CD4-positive, alpha-beta T cell treated with Interleukin-12 subunit alpha and Interleukin-12 subunit beta, for 1 hour (primary cell): ENCODE measurements around the gene LEO1.
"Not testable (repeated sequence)": the region's sequence is repeated elsewhere in the genome, so short reads cannot be mapped to it uniquely, and the experiment has no call there.

Experiments used
- DNase-seq: peaks from one replicate; pipeline ENCODE4 v3.0.0-alpha.2; 2020

Gene LEO1

GRCh38 chr15:52003089-52003488, 31.5 kb upstream of the LEO1 start:
- DNase-seq, result not testable (repeated sequence)

GRCh38 chr15:52002351-52002750, 30.8 kb upstream of the LEO1 start:
- DNase-seq, result no peak

- DNase-seq, result no peak
These were observed 21.4 kb upstream of the LEO1 start for GRCh38 chr15:51992953-51993352.

GRCh38 chr15:51991141-51991540, 19.6 kb upstream of the LEO1 start:
- DNase-seq, result no peak

- no peak for DNase-seq
These were observed 11.2 kb upstream of the LEO1 start for GRCh38 chr15:51982770-51983103.

DNA sequence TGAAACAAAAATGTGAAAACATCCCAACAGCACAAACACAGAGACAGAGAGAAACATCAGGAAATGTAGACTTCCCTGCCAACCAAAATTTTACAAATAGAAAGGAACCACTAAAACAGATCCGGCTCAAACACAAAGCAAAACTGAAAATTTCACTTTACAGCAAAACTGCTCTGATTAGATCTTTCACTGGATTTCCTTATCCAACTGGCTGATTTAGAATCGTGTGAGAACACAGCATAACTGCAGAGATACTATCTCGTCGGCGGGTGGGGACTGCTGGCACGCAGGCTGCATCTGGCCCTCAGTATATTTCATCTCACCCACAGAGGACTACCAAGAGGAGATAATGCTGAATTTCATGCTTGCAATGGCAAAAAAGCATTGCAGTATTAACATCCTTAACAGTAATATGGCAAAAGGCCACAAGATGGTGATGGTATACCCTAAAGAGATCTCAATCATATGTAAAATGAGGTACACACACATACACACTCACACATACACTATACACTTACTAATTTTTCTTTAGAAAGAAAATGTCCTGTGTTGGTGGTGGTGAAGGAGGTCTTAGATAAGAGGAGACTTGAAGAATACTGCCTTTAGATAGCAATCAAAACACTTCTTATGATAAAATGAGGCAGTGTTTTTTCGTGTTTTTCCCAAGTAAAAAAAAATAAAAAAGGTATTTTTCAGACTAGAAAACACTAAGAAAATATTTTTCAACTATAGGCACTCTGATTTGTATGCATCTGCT, 10.6 kb upstream of the LEO1 start:
- peak; percentile 75 for DNase-seq

- no peak for DNase-seq
These were observed 2.2 kb upstream of the LEO1 start for GRCh38 chr15:51973775-51974174.

DNA sequence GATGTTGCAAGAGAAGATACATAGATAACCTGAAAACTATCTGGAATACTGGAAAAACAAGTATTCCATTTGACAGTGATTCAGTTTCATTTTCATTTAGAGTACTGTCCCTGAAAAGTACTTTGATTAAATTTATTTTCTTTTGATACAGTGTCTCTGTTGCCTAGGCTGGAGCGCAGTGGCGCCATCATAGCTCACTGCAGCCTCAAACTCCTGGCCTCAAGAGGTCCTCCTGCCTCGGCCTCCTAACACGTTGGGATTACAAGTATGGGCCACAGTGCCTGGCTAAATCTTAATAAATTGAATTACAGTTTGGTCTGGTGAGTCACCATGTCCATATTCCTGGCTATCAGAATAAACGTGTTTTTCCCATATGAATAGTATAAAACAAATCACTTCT, 1.6 kb upstream of the LEO1 start:
- DNase-seq, result no peak

GRCh38 chr15:51971032-51971374, 575 bp downstream of the LEO1 start:
- no peak for DNase-seq

GRCh38 chr15:51970132-51970817, 1.3 kb downstream of the LEO1 start:
- no peak for DNase-seq

DNA sequence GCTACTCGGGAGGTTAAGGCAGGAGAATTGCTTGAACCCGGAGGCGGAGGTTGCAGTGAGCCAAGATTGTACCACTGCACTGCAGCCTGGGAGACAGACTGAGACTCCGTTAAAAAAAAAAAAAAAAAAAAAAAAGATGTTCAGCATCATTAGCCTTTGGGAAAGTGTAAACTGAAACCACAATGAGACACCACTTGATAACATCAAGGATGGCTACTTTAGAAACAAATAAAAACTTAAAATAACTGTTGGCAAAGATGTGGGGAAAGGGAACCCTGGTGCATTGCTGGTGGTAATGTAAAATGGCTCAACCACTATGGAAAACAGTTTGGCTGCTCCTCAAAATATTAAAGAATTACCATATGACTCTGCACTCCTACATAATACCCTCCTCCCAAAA, 1.9 kb downstream of the LEO1 start:
- DNase-seq, result no peak

DNA sequence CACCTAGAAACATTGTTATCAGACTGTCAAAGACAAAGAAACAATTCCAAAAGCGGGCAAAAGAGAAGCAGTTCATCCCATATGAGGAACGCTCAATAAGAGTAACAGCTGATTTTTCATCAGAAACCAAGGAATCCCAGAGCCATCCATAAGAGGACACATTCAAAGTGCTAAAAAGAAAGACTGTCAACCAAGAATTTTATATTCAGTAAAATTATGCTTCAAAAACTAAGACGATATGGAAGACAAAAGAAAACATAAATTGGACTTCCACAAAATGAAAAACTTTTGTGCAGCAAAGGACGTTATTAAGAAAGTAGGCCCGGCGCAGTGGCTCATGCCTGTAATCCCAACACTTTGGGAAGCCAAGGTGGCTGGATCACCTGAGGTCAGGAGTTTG, 4.0 kb downstream of the LEO1 start:
- no peak for DNase-seq

DNA sequence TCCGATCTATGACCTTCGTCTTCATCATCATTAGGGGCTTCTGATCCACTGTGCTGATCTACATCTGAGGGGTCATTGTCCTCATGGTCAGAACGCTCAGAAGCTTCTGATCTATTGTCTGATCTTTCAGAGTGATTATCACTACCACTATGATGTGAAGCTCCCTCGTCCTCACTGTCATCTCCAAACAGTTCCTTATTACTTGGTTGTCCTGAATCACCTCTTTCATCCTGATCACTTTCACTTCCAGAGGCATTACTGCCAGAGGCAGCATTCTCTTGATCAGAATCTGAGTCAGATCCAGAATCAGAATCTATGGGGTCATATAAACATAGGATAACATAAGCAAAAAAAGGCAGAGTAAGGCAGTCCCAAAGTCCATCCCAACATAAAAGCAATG, 5.4 kb downstream of the LEO1 start:
- no peak for DNase-seq

DNA sequence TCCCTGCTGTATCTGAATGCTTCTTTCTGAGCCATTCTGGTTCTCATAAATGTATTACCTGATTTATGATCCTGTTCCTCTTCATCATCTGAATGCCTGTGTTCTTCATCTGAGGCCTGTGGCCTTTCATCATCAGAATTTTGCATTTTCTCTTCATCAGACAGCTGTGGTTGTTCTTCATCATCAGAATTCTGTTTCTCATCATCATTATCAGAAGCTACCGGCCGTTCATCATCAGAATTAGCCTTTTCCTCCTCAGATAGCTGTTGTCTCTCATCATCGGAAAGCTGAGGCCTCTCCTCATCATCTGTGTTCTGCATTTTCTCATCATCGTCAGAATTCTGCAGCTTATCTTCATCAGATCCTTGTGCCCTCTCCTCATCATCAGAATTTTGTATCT, 5.9 kb downstream of the LEO1 start:
- no peak for DNase-seq

GRCh38 chr15:51955504-51955903, 16.1 kb downstream of the LEO1 start:
- DNase-seq, result no peak

GRCh38 chr15:51952805-51953204, 18.8 kb downstream of the LEO1 start:
- no peak for DNase-seq

DNA sequence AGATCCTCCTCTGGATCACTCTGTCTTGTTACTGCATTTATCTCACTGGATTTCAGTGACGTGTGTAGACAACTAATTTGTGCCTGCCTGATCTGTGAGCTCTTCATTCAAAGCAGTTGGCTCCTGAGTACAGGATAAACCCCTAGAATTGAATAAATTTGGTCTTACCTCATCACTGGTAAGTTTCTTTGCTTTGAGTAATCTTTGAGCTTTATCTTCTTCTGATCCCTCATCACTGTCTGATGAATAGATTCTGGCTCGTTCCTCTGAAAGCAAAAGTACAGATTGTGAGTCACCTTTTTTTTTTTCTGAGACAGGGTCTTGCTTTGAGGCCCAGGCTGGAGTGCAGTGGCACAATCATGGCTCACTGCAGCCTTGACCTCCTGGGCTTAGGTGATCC, 24.5 kb downstream of the LEO1 start:
- no peak for DNase-seq

DNA sequence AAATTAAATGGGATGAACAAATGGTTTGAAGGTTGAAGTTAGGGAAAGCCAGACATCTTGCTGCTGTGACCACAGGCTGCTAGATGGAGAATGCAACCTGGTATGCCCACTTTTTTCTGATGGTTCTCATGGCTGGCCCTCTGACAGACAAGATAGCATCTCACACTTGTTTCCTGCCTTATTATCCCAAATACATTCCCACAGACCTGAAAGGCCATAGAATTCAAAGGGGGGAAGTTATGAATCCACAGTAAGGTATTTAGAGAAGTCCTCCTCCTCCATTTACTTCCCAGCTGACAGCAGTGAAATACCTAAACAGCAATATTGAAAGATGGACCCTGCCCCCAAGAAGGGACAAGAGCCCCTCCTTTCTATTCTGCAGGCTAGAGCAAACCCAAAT, 32.4 kb downstream of the LEO1 start:
- no peak for DNase-seq

DNA sequence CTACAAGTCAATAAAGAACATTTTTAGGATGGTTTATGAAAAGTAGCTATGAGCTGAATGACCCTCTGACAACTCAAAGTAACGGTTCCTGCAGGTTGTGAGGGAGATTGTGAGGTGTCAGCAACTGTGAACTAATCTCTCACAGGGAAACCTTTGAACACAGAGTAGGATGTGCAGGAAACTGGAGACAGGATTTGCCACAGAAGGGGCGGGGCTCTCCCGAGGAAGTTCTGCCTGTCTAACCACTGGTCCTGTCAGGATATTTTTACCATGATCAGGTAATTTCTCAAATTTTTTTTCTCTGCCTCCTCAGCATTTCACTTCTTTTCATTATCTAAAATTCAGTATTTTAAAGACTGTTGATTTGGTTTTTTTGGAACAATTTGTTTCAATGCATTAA, 33.3 kb downstream of the LEO1 start:
- DNase-seq, result no peak

DNA sequence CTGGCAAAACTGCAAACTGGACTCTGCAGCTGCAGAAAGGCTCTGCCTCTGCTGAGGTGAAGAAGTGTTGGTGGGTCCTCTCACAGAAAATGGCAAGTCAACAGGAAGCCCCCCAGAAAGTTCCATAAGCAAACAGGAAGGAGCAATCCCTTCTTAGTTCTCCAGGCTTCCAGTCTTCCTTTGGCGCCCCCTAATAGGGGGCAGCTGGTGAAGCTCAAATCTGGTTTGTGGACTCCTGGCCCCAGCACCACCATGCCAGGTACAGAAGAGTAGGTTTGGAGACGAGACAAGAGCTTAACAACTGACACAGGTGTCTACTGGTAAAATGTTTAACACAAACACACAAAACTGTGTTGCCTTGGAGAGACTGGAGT, 35.5 kb downstream of the LEO1 start:
- DNase-seq, result no peak

DNA sequence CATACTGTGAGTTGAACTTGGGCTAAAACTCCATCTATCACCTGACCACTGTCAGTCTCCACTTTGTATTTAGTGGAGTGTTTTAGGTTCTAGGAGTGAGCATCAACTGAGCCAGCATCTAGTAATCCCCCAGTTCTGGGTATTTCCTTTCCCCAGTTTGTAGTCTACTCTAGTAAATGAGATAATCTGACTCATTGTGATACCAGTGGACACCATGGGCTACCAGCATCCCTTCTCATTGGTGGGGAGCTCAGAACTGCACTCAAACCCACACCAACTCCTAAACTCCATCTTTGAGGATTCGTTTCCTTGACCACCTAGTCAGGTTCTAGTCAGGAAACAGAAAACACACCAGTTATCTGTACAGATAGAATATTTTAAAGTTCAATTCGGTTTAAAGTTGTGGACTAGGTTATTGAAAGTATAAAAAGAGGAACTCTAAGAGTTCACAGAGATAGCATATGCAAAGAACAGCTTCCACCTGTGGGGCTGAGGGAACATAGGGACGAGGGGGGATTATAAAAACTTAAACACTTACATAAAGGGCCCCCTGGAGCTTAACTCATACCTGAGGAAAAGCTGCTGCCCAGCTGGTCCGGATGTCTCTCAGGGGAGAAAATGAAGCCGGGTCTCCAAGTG, 36.0 kb downstream of the LEO1 start:
- no peak for DNase-seq

GRCh38 chr15:51932161-51932560, 39.4 kb downstream of the LEO1 start:
- DNase-seq, result no peak

GRCh38 chr15:51931638-51932037, 39.9 kb downstream of the LEO1 start:
- DNase-seq, result no peak

DNA sequence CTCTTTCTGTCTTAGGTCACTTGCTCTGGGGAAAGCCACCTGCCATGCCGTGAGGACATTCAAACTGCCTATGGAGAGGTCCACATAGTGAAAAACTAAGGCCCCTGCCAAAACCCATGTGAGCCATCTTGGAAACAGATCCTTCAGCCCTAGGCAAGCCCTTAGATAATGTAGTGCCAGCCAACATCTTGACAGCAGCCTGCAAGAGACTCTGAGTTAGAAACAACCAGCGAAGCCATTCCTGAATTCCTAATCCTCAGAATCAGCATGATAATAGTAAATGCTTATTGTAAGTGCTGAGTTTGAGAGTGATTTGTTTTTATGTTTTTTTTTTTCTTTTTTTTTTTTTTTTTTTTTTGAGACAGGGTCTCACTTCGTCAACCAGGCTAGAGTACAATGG, 40.6 kb downstream of the LEO1 start:
- DNase-seq, result no peak

DNA sequence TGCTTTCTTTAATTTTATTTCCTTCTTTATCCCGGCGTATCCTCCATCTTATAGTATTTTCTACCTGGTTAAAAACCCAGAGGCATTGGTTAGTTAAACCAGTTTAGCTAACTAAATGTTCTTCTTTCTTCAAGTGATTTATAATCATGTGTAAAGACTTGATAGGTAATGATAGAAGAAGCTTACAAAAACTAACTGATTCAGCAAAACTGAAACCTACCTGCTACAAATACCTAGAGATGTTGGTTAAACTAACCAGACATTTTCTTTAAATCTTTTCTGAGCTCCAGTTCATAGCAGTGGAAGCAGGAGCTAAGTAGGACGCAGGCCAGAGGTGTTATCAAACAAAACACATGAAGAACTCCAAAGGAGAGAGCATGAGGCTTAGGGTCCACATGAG, 44.8 kb downstream of the LEO1 start:
- DNase-seq, result no peak
